ENCODE measurements around the gene IARS2. TPM values are rescaled to one million over a fixed set of nuclear protein-coding genes. Genes with fewer than 3 reads are reported as not detected.
"Not testable (repeated sequence)": the region's sequence is repeated elsewhere in the genome, so short reads cannot be mapped to it uniquely, and the experiment has no call there.

IARS2 gene
- total and polyA plus RNA-seq, 11 donors = 23.2 to 87.2 (median 78.2) TPM

- Histone ChIP-seq H3K4me3 (no peak overlapping the region), H3K36me3 (peaks cover 0 to 90% (median 82%) of the 10 kb centered on the region in 9 donors), H3K27ac (no peak overlapping the region), H3K9me3 (no peaks in the 10 kb centered on the region), H3K27me3 (no peaks in the 10 kb centered on the region), H3K4me1 (peaks cover 0 to 13% (median 8%) of the 10 kb centered on the region in 12 donors)
- intact Hi-C loops (cut with DNase I) = no loop called here
- ATAC-seq = no peak
- TF ChIP-seq POLR2A (IDR thresholded peaks at IDR 0.05) (no peak), CTCF (IDR thresholded peaks at IDR 0.05) (no peak)
- DNase-seq = no peak
These were observed 5.9 kb downstream of the IARS2 start for GRCh38 chr1:220099826-220100225.

DNA sequence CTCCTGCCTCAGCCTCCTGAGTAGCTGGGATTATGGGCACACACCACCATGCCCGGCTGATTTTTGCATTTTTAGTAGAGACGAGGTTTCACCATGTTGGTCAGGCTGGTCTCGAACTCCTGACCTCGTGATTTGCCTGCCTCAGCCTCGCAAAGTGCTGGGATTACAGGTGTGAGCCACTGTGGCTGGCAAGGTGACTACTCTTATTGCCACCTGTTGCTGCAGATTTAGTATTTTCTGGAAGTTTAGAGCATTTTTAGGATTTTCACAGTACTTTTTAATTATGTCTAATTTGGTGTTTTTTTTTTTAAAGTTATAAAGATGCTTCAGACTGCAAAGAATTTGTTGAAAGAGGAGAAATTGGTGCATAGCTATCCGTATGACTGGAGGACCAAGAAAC is 16.5 kb downstream of the IARS2 start:
- not testable (repeated sequence) for H3K27ac ChIP-seq, H3K4me1 ChIP-seq, ATAC-seq, H3K9me3 ChIP-seq, H3K4me3 ChIP-seq, H3K27me3 ChIP-seq, DNase-seq
- H3K36me3 ChIP-seq = peaks cover 2 to 97% (median 90%) of the 10 kb centered on the region in 9 donors
- intact Hi-C loops (cut with DNase I) = loop anchor here in 1 of 10 donors (10.0 kb wide), 1 partner anchor 664 kb away; no protein-coding TSS in a partner anchor
- whole genome bisulfite sequencing, 4 donors = 81 to 96% (median 93%) methylated on average over 6 of the region's 6 CpGs

DNA sequence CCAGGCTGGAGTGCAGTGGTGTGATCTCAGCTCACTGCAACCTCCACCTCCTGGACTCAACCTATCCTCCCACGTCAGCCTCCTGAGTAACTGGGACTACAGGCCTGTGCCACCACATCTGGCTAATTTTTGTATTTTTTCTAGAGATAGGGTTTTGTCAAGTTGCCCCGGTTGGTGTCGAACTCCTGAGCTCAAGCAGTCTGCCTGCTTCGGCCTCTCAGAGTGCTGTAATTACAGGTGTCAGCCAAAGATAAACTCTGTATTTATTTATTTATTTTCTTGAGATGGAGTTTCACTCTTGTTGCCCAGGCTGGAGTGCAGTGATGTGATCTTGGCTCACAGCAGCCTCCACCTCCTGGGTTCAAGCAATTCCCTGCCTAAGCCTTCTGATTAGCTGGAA is 18.7 kb downstream of the IARS2 start:
- not testable (repeated sequence) for H3K9me3 ChIP-seq, ATAC-seq, H3K27ac ChIP-seq, H3K27me3 ChIP-seq, H3K4me1 ChIP-seq, H3K4me3 ChIP-seq, DNase-seq
- 95 to 99% (median 98%) methylated on average over 4 of the region's 4 CpGs for WGBS, 4 donors
- intact Hi-C loops (cut with DNase I) = loop anchor here in 1 of 10 donors (10.0 kb wide), 1 partner anchor 662 kb away; no protein-coding TSS in a partner anchor
- H3K36me3 ChIP-seq = peaks cover 0 to 97% (median 90%) of the 10 kb centered on the region in 9 donors

DNA sequence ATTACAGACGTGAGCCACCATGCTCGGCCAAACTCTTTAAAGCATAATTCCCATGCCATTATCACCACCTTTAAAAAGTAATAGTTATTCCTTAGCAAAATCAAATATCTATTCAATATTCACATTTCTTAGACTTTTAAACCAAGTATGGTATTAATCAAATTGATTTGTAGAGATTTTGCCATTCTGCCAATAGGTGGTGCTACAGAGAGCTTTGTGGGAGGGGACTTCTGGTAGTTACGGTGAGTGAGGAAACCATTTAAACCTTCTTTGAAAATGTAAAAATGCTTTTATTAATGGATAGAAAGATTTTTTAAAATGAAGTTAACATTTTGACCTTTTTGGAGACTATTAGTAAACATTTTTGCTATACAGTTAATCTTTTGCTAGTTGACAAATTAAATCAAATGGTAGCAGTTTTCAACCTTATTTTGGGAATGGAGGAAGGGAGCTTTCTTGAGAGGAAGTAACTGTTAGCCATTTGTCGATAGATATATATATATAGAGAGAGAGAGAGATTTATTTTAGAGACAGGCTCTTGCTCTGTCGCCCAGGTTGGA is 19.3 kb downstream of the IARS2 start:
- Histone ChIP-seq H3K4me1 (peaks cover 0 to under 1% (median 0%) of the 10 kb centered on the region in 12 donors), H3K27me3 (no peaks in the 10 kb centered on the region), H3K36me3 (peaks cover 0 to 97% (median 88%) of the 10 kb centered on the region in 9 donors), H3K27ac (no peak overlapping the region), H3K4me3 (no peak overlapping the region), H3K9me3 (no peaks in the 10 kb centered on the region)
- ATAC-seq (no peak), DNase-seq (no peak)
- TF ChIP-seq POLR2A (IDR thresholded peaks at IDR 0.05) (no peak), CTCF (IDR thresholded peaks at IDR 0.05) (peak; percentile 38 to 67 (median 56))
- 70 to 84% (median 79%) methylated on average over 5 of the region's 5 CpGs for WGBS, 4 donors
- intact Hi-C loops (cut with DNase I) = loop anchor here in 1 of 10 donors (10.0 kb wide), 1 partner anchor 662 kb away; no protein-coding TSS in a partner anchor

DNA sequence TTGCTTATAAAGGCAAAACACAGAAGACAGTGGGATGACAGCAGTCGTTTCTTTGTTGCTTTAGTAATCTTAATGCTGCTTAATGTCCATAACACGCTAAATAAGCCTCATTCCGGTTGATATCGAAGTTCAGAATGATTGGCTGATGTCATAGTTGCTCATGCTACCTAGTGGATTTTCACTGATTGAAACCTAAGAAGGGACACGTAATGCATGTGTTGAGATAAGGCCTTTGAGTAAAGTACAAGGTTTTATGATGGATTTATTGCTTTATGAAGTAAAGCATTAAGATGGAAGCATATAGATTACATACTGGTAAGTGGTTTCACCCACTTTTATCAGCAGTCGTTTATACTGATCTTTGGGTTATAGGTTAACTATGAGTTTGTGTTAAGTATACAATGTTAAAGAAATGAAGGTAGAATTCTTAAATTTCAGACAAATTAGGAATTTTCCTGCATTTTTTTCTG is 25.1 kb downstream of the IARS2 start:
- intact Hi-C loops (cut with DNase I) = loop anchor here in 1 of 10 donors (10.0 kb wide), 1 partner anchor 656 kb away; no protein-coding TSS in a partner anchor
- Histone ChIP-seq H3K27ac (no peak overlapping the region), H3K4me1 (peaks cover 0 to 8% (median 0%) of the 10 kb centered on the region in 12 donors), H3K4me3 (no peak overlapping the region), H3K36me3 (peaks cover 0 to 59% (median 40%) of the 10 kb centered on the region in 9 donors), H3K27me3 (no peaks in the 10 kb centered on the region), H3K9me3 (no peaks in the 10 kb centered on the region)
- WGBS, 4 donors = 83 to 86% (median 85%) methylated on average over 6 of the region's 6 CpGs
- TF ChIP-seq POLR2A (IDR thresholded peaks at IDR 0.05) (no peak), CTCF (IDR thresholded peaks at IDR 0.05) (no peak)
- DNase-seq = no peak
- ATAC-seq = no peak
